G401.6 (cell line): ENCODE results near the gene SLC30A7.

Source experiments
- FAIRE-seq: peaks from 2 replicates; lab custom pipeline; 2012; peaks lifted over from hg19 to GRCh38; lab: Jason Lieb, UNC

Gene SLC30A7

DNA sequence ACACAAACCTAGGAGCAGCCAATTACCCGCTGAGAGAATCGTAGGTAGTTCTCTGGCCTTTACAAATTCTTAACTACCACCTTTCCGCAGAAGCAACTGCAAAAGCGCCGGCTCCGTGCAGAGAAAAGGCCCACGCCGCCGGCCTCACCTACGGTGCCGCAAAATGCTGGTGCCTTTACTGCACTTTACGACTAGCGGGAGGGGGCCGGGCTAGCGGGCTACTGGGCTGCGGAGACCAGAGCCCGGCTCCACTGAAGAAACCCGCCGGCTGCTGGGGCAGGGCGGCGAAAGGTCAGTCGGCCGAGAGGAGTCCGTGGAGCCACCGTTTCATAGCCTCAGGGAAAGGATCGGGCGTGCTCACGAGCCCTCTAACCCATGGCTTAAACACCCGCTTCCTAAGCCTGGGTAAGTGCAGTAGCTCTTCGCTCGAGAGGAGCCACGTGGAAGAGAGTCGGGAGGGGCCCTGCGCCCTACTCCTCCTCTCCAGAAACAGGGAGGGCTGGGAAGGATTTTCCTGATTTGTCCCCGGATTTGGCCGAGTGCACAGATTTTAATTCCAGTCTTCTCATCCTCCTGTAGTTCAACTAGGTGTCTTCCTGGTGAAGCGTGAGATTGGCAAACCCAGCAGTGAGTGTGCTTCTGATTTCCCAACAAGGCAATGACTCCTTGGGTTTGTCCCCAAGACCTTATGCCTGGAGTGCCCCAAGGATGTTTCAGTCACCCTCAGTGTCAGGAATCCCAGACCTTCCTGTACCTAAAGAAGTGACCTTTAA is 130.0 kb downstream of the SLC30A7 start, which contains the start of gene DPH5:
Gene DPH5 (minus strand): TSS at position 128 of the 773 bp plus-strand sequence. CDS start 341 bp downstream, outside the sequence.
- FAIRE-seq, result peak; percentile 93

DNA sequence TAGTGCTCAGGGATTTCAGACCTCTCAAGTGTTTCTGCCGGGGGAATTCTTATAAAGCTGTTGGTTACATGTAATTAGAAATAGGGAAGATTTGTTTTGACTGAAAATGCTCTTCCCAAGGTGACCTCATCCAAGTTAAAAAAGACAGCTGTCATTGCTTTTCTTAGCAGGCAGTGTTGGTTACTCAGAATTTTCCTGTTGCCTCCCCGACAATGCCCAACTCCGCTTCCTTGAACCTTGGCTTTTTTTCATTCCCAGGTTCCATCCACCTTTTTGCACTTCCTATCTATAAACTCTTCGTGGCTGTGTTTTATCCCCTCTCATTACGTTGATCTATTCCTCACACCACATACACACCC is 130.5 kb downstream of the SLC30A7 start:
- FAIRE-seq, result no peak

DNA sequence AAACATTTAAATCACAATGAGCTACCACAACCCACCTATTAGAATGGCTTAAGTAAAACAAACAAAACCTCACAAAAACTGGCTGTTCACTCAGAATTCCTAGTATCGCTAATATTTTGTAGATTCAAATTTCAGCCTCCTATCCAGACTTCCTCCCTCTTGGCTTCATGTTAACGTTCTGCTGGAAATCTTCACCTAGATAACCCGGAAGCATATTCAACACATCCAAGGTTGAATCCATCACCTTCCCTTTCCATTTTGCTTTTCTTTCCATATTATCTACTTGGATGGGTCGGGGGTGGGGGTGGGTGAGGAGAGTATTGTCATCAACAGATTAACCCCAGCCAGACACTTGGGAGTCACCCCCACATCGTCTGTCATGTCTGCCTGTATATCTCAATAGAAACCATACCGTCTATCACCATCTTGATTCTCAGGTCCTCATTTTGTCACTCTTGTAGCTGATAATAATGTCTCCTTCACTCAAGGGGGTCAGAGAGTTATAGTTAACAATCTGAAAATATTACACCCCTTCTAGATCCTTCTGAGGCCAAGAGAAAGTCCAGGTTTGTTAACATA is 131.4 kb downstream of the SLC30A7 start:
- no peak for FAIRE-seq

DNA sequence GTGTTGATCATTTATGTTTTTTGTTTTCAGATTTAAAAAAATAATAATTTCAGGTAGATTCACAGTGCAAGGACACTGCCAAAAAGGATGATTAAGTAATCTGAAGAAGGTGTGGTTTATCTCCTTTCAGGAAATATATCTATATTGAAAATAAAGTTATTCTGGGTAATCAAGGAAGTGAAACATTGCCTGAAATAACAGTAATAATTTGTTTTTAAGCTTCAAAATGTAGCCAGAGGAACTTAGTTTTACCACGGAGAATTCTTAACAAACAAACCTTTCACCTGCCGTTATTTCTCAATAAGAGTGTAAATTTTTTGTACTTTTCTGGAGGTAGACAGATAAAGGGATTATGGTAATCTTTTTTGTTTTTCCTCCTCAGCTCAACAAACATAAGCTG is 132.6 kb downstream of the SLC30A7 start:
- FAIRE-seq, result no peak

DNA sequence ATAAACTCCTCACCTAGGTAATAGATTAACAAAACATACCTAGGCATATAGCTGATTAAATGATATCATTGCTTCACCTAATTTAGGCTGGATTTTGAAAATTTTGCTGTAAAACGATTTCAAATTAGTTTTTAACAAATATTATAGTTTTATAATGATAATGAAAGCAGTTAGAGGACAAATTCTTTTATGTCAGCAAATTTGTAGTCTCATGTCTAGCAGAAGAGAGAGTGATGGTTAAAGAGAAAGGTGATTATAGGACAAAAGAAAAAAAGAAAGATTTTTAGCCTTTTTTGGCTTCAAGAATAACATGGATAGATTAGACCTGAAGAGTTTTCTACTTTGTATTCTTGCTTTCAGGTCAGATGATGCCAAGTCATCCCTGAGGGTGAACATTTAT is 133.3 kb downstream of the SLC30A7 start:
- FAIRE-seq, result no peak

DNA sequence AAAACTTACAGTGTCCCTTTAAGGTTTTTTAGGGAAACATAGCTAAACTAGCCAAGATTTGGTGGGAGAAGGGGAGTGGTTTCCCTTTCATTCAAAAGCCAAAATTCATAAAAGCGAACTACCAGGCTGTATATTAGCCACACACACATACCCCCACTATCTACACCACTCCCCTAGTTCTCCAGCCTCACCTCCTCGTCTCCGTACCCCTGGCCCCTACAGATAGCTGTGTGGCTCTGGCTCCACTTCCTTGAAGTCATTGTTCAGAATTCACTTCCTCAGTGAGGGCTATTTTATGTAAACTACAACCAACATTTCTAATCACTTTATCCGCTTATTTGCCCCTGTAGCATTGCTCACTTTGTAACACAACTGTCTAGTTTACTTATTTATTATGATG is 135.0 kb downstream of the SLC30A7 start:
- no peak for FAIRE-seq
